ENCODE data around the gene WWOX.

- TF ChIP-seq CTCF (optimal IDR thresholded peaks at IDR 0.05 in 1 of 3, IDR thresholded peaks at IDR 0.05 in 1 of 3, conservative IDR thresholded peaks at IDR 0.05 in 1 of 3; ENCODE audit: extremely low read depth in 1 of 3, insufficient read depth in 2 of 3, low read length in 3 of 3) (no peak), EZH2 (IDR thresholded peaks at IDR 0.05; ENCODE audit: low read length) (no peak)
These were observed 1002.0 kb downstream of the WWOX start for GRCh38 chr16:79101491-79101890.

Data from keratinocyte (primary cell).